Pulmonary artery endothelial cell (primary cell): Measurements from ENCODE around the gene HRAS. TPM values are rescaled to one million over a fixed set of nuclear protein-coding genes. Genes with fewer than 3 reads are reported as not detected.

Experiments used
- DNase-seq: peaks from one replicate; pipeline ENCODE4 v3.0.0-alpha.2; 2011; ENCODE audit warnings: low read depth, low spot score
- total RNA-seq: library from RNA; depleted of rRNA; stranded (reverse); fragments of >200 nt; gene quantifications from 2 replicates; pipeline ENCODE4 v1.2.3, GENCODE V29; 2014

The HRAS gene
- total RNA-seq, 1 donor from 2014 or later, result 77.7 TPM

DNA sequence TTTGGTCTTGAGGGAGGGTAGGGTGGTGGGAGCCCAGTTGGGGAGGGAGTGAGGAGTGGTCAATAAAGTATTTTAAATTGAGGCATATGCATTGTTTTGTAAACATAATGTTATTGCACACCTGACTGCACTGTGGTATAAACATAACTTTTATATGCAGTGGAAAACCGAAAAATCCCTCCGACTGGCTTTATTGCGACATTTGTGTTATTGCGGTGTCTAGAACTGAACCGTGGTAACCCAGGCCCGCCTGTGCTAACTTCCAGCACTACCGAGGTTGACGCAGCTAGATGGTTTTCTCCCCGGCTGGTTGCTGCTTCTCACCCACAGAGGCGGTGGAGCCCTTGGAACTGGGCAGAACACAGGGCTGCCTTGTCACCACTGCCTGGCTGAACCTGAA, 20.8 kb downstream of the HRAS start:
- no peak for DNase-seq

GRCh38 chr11:512761-513595, 22.4 kb downstream of the HRAS start:
- DNase-seq, result no peak

GRCh38 chr11:508956-509355, 26.4 kb downstream of the HRAS start:
- DNase-seq, result no peak

GRCh38 chr11:507727-508515, 27.5 kb downstream of the HRAS start:
- no peak for DNase-seq

- DNase-seq, result peak; percentile 77
These were observed 28.2 kb downstream of the HRAS start, which contains the start of gene RNH1 for GRCh38 chr11:506995-507726. TSS of gene RNH1 (minus strand) at chr11:507242. CDS start at chr11:502162, 5,080 bp downstream.

GRCh38 chr11:506238-506994, 29.0 kb downstream of the HRAS start:
- peak; percentile 89 for DNase-seq

DNA sequence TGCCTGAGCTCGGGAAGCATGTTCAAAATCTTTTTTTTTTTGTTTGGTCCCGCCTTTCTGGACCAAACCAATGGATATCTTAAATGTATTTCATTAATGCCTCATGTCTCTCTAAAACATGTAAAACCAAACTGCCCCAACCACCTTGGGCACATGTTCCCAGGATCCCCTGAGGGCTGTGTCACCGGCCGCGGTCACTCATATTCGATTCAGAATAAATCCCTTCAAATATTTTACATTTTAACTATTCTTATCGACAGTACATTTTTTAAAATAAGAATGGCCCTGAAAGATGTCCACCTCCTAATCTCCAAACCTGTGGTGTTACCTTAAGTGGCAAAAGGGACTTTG, 30.4 kb downstream of the HRAS start:
- no peak for DNase-seq

DNA sequence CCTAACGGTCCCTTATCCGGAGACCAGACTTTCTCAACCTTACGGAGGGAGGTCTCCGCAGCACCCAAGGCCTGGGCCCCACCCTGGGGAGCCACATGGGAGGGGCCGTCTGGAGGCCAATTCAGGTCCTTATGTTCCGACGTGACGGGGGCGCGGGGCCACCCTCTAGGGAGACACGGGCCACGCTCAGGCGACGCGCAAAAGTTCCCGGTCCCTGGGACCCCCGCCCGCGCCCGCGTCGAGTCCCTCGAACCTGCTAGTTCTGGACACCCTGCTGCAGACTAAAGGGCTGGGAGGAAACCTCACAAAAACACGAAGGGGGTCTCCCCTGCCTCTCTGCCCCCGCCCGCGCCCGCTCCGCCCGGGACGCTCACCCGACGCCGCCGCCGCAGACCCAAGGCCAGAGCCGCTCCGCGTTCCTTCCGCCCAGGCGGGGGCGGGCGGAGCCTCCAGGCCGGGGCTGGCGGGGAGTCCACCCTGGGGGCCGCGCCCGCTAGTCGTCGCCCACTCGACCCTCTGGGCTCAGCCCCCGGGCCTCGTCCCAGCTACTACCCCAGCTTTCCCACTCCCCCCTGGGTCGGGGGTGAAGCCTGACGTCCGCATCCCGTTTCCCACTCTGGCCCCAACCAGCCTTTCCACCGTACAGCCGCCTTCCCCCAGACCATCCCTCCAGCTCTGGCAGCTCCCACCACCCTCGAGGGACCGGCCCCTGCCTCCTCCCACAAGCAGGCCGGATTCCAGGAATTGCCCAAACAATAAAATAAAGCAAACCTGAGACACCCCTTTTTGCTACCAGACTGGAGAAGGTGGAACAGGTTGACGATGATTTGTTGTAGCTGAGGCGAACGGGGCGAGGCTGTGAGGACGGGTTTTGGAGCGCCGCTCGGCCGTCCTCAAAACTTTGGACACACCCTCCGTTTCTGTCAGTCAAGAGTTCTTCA, 31.1 kb downstream of the HRAS start:
- no peak for DNase-seq

GRCh38 chr11:503179-503981, 32.0 kb downstream of the HRAS start:
- DNase-seq, result no peak

GRCh38 chr11:502288-503178, 32.8 kb downstream of the HRAS start:
- no peak for DNase-seq

GRCh38 chr11:501683-502287, 33.6 kb downstream of the HRAS start:
- DNase-seq, result no peak

- DNase-seq, result no peak
These were observed 34.2 kb downstream of the HRAS start for GRCh38 chr11:501001-501682.

DNA sequence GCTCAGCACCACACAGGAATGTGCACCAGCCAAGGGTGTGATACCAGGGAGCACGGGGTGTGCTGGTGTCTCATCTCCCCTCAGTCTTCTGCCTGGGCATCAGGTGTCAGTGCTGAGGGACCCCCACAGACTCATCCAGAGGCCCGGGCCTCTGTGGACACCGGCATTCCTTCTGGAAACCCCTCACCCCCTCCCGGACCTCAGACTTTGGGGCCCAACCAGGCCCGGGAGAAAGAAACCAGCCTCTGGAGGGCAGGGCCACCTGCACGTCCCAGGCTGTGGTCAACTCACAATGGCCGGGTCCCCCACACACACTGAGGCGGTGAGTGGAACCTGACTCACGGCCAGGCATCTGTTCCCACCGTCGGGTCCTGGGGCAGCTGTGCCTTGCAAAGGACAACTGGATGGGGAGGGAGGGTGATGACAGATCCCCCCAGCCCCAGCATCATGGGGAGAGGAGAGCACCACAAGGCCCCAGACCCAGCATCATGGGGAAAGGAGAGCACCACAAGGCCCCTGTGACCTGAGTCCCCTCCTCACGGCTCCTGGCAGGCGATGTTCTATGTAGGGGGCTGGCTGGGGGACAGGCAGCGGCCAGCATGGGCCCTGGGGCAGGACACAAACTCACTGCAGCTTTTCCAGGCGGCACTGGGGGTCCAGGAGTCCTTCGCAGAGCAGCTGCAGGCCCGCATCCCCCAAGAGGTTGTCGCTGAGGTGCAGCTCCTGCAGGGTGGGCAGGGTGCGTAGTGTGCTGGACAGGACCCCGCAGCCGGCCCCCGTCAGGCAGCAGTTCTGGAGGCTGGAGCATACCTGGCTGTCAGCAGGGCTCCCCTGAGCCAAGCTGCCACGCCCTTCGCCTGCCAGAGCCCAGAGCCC, 35.9 kb downstream of the HRAS start:
- no peak for DNase-seq

- DNase-seq, result no peak
These were observed 36.8 kb downstream of the HRAS start for GRCh38 chr11:498297-499181.
